AG08395 (cell line): ENCODE results near the gene GP5.

Source experiments
- DNase-seq: peaks from one replicate; pipeline ENCODE4 v3.0.0; 2012; ENCODE audit warnings: mixed read lengths, low spot score

Gene GP5, protein sequence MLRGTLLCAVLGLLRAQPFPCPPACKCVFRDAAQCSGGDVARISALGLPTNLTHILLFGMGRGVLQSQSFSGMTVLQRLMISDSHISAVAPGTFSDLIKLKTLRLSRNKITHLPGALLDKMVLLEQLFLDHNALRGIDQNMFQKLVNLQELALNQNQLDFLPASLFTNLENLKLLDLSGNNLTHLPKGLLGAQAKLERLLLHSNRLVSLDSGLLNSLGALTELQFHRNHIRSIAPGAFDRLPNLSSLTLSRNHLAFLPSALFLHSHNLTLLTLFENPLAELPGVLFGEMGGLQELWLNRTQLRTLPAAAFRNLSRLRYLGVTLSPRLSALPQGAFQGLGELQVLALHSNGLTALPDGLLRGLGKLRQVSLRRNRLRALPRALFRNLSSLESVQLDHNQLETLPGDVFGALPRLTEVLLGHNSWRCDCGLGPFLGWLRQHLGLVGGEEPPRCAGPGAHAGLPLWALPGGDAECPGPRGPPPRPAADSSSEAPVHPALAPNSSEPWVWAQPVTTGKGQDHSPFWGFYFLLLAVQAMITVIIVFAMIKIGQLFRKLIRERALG

DNA sequence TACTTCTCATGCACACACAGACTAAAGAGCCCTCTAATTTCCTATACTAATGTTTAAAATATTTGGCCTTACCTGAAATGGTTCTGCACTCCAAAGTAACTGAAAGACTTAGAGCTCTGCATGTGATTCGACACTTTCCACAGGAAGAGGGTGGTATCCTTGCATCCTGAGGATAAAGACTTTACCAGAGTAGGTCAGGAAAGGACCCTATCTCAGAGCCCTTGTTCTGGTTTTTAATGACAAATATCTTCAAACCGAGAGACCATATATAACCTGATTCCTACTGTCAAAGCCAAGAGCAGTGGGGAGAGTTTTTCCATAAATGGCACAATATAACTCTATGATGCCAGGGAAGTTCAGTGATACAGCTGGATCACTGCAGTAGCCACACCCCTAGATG lies at the start of gene GP5:
Gene GP5 (minus strand): TSS at position 101 of the 400 bp plus-strand sequence. CDS start 984 bp downstream, outside the sequence.
- no peak for DNase-seq

DNA sequence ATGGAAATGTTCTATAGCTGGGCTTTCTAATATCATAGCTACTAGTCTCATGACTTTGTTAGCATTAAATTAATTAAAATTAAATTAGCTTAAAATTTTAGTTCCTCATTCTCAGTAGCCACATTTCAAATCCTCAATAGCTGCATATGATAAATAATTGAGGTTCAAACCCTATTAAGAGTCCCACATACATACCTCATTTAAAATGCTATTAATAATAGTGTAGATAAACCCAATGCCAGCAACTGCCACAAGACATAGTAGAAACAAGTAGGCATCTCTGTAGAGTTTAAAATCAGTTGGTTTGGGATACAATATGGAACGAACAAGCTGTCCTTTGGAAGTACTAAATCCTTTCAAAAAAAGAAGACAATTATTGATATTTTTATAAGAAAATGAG lies 48.6 kb upstream of the GP5 start:
- DNase-seq, result no peak

- DNase-seq, result no peak
Measured at GRCh38 chr3:194447161-194447560, 48.1 kb upstream of the GP5 start.

GRCh38 chr3:194446754-194447153 lies 47.7 kb upstream of the GP5 start:
- no peak for DNase-seq

DNA sequence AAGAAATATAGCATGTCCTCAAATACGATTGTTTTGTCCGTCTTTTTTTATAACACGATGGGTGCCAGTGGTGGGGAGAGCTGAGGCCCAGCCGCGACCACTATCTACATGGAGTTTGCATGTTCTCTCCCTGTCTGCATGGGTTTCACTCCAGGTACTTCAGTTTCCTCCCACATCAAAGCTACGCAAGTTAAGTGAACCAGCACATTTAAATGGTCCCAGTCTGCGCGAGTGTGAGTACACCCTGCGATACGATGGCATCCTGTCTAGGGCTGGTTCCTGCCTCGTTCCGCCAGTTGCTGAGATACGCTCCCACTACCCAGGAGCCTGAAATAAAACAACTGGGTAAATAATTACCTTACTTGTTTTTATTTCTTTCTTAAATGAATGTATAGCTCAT lies 47.1 kb upstream of the GP5 start:
- DNase-seq, result no peak

GRCh38 chr3:194443901-194444300 lies 44.8 kb upstream of the GP5 start:
- no peak for DNase-seq

DNA sequence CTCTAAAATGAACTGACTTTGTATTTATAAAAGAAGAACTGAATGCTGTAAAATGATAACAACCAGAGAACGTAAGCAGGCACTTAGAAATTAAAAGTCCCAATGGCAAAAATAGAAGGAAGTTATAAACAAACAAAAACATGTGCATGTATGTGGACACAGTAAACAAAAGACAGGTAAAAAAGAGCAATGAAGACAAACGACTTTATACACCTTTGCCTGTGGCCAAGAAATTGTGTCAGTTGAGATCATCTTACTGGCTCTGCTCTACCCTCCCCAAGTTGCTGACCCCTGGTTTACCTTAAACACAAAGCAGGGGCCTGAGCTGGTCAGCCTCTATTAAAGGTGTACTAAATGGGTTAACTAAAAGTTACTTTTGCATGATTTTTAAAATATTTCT lies 41.7 kb upstream of the GP5 start:
- DNase-seq, result no peak

DNA sequence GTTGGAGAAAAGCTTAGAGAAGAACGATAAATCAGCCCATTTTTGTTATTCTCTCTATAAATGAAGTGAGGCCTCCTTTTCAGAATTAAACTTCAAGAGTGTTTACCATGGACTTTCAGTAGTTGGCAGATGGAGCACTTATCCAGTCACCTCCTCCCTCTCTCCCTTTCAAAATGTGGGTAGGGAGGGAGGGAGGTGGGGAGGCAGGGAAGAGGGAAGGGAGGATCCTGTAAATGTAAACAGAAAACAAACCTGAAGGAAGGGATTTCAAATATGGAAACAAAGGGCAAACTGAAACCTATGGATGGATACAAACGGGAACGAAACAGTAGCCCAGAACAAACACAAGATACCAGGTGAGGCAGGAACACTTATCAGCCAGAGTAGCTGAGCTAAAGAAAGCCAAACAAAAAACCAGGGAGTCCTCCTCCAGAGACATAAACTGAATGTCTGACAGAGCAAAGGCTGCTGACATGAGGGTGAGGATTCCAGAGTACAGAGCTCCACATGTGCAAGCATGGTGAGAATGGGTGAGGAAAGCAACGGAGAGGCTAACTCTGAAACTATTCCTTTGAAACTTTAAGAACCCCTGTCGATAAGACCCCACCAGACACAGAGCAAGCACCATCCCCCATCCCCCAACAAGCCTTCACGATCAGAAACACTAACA lies 41.0 kb upstream of the GP5 start:
- DNase-seq, result no peak

- DNase-seq, result no peak
Measured at GRCh38 chr3:194434503-194434902, 35.4 kb upstream of the GP5 start.

GRCh38 chr3:194431554-194431953 lies 32.5 kb upstream of the GP5 start:
- DNase-seq, result no peak

DNA sequence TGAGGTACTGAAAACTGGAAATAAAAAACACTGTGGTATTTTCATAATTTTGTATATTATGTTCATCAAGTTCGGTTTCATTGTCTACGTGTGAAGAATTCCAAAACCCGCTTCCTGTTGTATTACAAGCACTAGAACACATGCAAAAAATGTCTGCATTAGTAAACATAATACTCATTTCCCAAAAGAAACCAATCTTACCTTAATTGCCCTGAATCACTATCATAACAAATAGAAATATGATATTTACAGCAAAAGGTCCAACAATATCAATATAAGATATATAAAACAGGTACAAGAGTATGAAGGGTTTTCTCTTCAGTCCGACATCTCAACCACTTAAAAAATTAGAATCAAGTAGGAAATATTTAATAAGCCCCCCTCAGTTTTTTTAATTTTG lies 26.3 kb upstream of the GP5 start:
- DNase-seq, result no peak

- no peak for DNase-seq
Measured at GRCh38 chr3:194424953-194425352, 25.9 kb upstream of the GP5 start.

- no peak for DNase-seq
Measured at GRCh38 chr3:194424373-194424772, 25.3 kb upstream of the GP5 start.

DNA sequence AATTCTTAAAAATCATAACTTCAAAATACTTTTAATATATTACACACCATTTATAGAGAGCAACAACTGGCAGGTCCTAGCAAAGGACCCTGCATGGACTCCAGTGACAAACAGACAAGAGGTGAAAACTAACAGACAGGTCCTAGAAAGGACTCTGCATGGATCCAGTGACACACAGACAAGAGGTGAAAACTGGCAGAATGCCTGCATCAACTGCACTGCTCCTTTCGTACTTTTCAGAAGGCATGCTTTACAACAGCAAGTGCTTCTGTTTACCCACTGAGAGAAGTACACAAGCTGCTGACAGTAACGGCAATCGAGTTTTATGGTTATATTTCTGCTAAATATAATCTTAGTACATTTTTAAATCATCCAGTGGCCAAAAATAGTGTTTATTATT lies 24.3 kb upstream of the GP5 start:
- no peak for DNase-seq

DNA sequence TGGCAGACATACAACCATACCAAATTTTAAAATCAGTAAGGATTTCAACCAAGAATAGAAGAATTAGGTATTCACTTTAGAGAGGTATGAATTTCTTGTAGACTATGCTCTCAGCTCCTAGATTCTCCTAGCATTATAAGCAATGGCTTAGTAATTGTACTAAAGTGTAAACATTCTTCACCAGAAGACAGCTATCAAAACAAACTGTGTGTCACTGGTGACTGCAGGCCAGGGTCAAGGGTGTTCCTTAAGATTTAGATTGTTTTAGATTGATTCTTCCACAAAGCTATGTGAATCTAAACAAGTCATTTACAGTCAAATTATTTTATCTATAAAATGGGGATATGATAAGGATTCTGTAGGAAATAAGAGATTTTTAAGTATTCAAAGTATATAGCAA lies 23.1 kb upstream of the GP5 start:
- peak; percentile 43 for DNase-seq

GRCh38 chr3:194418671-194419070 lies 19.6 kb upstream of the GP5 start:
- DNase-seq, result no peak

- DNase-seq, result no peak
Measured at GRCh38 chr3:194407423-194407822, 8.4 kb upstream of the GP5 start.

DNA sequence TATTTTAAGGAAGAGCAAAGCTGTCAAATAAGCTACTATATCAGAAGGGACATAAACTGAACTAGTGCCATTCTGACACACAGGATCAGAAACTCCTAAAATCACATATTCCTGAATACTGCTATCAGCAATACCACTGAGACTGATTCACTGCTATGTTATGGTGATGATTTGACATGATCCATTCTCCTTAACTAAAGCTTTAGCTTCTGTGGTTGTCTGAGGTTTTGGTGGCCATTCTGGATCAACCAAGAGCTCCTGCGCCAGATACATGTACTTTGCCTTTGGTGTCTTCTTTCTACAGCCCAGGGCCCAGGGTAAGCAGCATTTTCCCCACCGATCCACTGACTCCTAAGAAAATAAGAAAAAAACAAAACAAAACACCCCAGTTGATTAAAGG lies 6.7 kb upstream of the GP5 start:
- no peak for DNase-seq

DNA sequence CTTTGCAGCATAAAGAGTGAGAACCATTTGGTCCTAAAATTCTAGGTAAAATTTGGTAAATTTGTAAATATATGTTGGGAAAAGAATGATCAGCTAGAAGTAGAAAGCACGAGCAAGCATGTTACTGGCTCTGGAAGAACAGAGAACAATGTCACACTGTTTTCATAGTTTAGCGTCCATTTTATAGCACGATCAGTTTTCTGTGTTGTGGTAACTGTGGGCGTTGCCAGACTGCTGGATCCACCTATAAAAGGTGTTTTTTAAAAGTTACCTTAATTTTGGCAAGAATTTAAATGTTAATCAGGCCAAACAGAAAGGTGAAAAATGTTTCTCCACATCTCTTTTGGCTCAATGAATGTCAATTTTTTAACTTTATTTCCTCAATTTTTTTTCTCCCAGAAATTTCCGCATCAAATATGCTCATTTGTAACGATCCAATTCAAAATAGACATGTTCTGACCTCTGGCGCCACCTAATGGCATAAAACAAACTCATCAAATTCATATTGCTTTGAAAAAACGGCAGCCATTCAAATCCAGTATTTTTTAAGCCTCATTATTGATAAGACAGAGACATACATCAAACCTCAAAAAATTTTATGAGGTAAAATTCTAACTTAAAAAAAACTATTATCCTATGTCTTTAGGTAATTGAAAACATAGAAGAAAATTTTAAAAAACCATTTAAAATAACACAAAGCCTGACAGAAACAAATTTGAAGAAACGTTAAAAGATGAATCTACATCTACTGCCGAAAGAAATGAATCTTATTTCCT lies 5.5 kb upstream of the GP5 start:
- DNase-seq, result peak; percentile 42

- no peak for DNase-seq
Measured at GRCh38 chr3:194401868-194402329, 2.8 kb upstream of the GP5 start.

GRCh38 chr3:194401346-194401745 lies 2.3 kb upstream of the GP5 start:
- no peak for DNase-seq

DNA sequence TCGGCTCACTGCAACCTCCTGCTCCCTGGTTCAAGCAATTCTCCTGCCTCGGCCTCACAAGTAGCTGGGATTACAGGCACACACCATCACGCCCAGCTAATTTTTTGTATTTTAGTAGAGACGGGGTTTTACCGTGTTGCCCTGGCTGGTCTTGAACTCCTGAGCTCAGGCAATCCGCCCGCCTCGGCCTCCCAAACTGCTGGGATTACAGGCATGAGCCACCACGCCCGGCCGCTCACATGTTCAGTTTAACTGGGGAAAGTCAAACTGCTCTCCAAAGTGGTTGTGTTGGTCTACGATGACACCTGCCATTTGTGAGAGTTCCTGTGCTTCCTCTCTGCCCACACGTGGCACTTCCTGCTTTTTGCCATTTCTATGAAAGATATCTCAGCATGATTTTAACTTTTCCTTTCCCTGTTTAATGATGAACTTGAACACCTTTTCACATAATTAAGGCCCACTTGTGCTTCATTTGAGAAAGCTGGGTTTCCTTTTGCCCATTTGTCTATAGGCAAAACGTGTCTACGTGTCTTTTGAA lies 877 bp upstream of the GP5 start:
- no peak for DNase-seq
